ENCODE results near the gene STMND1. TPM values are rescaled to one million over a fixed set of nuclear protein-coding genes. Genes with fewer than 3 reads are reported as not detected.

Gene STMND1
- total and polyA plus RNA-seq, 4 experiments from 2014 or later = not detected

DNA sequence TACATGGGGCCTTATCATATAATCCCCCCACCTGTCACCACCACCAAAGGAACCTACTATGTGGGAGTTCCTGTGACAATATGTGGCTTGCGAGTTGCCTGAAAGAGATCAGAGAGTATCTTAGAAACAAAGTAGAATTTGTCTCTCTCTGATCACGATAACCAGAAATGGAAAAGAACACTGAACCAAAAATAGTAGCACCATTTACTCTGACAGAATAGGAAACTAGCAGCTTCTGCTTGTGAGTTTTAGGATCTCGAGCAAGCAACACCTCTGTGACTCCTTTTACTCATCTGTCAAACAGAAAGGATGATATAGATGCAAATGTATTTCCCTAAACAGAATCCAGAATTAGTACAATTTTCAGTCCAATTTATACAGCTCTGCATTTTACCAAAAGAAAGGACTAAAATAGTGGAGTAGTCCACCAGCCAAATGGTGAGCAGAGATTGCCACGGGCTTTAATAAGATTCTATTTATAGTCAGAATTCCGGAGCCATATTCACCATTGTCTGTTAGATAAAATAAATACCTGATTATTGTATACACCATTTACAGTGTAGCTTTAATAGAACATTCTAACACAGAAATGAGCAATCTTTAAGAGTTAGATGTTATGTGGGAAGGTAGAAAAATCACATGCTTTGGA, 19.9 kb upstream of the STMND1 start:
- Mint-ChIP-seq H3K4me1 (no peaks in the 10 kb centered on the region), H3K4me3 (no peak overlapping the region), H3K9me3 (peaks cover 0 to 4% (median 0%) of the 10 kb centered on the region in 8 donors), H3K27ac (no peak overlapping the region), H3K27me3 (peaks cover 6 to 17% of the 10 kb centered on the region in 2 donors), H3K36me3 (no peaks in the 10 kb centered on the region)
- H3K36me3 ChIP-seq (ENCODE audit: insufficient read depth, low read length) = no peaks in the 10 kb centered on the region
- ChIA-PET CTCF (ENCODE audit: partially characterized antibody) (no interaction called here), POLR2A (ENCODE audit: partially characterized antibody) (no interaction called here)
- no peaks in the 10 kb centered on the region for H3K27me3 ChIP-seq (ENCODE audit: insufficient read depth, low read length)
- H3K9me3 ChIP-seq (ENCODE audit: control insufficient read depth in 1 of 2, low read length in 2 of 2) = no peaks in the 10 kb centered on the region
- DNase-seq = no peak
- no peak overlapping the region for H3K4me3 ChIP-seq (ENCODE audit: low read length in 2 of 2)
- no peak overlapping the region for H3K27ac ChIP-seq (ENCODE audit: low read depth, low read length)
- intact Hi-C loops (cut with micrococcal nuclease) = no loop called here
- no peaks in the 10 kb centered on the region for H3K4me1 ChIP-seq (ENCODE audit: insufficient read depth, low read length)

DNA sequence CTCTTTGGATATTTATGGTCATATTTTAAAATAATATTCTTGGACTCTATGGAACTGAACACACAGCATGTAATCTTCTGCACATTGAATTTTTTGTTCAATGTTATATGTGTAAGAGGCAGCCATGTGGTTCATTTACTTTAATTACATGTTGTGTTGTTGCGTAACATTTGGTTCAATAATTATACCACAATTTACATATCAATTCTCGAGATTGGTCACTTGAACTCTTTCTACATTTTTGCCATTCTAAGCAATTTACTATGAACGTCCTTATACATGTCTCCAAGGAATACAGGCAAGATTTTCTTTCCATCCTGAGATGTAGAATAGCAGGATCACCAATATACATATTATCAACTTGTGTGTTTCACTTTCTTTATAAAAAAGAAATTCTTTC, 18.5 kb upstream of the STMND1 start:
- no peak overlapping the region for H3K27ac Mint-ChIP-seq
- H3K36me3 Mint-ChIP-seq = no peaks in the 10 kb centered on the region
- H3K9me3 Mint-ChIP-seq = peaks cover 0 to 4% (median 0%) of the 10 kb centered on the region in 8 donors
- H3K4me1 Mint-ChIP-seq = no peaks in the 10 kb centered on the region
- no peak for DNase-seq
- Histone ChIP-seq H3K4me3 (ENCODE audit: low read length in 2 of 2) (no peak overlapping the region), H3K4me1 (ENCODE audit: insufficient read depth, low read length) (no peaks in the 10 kb centered on the region), H3K36me3 (ENCODE audit: insufficient read depth, low read length) (no peaks in the 10 kb centered on the region), H3K27ac (ENCODE audit: low read depth, low read length) (no peak overlapping the region), H3K9me3 (ENCODE audit: control insufficient read depth in 1 of 2, low read length in 2 of 2) (no peaks in the 10 kb centered on the region), H3K27me3 (ENCODE audit: insufficient read depth, low read length) (peaks cover 6% of the 10 kb centered on the region)
- no peak overlapping the region for H3K4me3 Mint-ChIP-seq
- intact Hi-C loops (cut with micrococcal nuclease) = no loop called here
- CTCF ChIA-PET (ENCODE audit: partially characterized antibody) = no interaction called here
- H3K27me3 Mint-ChIP-seq = peaks cover 6 to 17% of the 10 kb centered on the region in 2 donors
- POLR2A ChIA-PET (ENCODE audit: partially characterized antibody) = no interaction called here

DNA sequence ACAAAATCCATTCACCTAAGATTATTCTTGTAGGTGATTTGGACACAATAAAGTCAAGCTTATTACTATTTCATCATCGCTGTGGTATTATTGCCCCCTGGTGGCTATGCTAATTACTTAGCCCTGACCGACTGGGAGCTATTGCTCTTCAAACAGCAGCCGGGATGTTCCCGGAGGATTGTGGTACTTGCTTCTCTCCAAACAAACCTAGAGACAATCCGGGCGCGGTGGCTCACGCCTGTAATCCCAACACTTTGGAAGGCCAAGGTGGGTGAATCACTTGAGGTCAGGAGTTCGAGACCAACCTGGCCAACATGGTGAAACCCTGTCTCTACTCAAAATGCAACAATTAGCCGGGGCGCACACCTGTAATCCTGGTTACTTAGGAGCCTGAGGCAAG, 15.4 kb upstream of the STMND1 start:
- Histone ChIP-seq H3K27me3 (ENCODE audit: insufficient read depth, low read length) (peaks cover 6% of the 10 kb centered on the region), H3K4me1 (ENCODE audit: insufficient read depth, low read length) (no peaks in the 10 kb centered on the region), H3K27ac (ENCODE audit: low read depth, low read length) (no peak overlapping the region), H3K36me3 (ENCODE audit: insufficient read depth, low read length) (no peaks in the 10 kb centered on the region), H3K4me3 (ENCODE audit: low read length in 2 of 2) (no peak overlapping the region), H3K9me3 (ENCODE audit: control insufficient read depth in 1 of 2, low read length in 2 of 2) (no peaks in the 10 kb centered on the region)
- no peaks in the 10 kb centered on the region for H3K36me3 Mint-ChIP-seq
- H3K4me3 Mint-ChIP-seq = no peak overlapping the region
- H3K9me3 Mint-ChIP-seq = peaks cover 0 to 11% (median 5%) of the 10 kb centered on the region in 8 donors
- intact Hi-C loops (cut with micrococcal nuclease) = loop anchor here (5.0 kb wide), 1 partner anchor 754 kb away; no protein-coding TSS in a partner anchor
- DNase-seq = peak in 4 of 5 donors; percentile 5 to 24 (median 10)
- POLR2A ChIA-PET (ENCODE audit: partially characterized antibody) = no interaction called here
- H3K4me1 Mint-ChIP-seq = no peaks in the 10 kb centered on the region
- H3K27me3 Mint-ChIP-seq = peaks cover 7 to 14% of the 10 kb centered on the region in 2 donors
- CTCF ChIA-PET (ENCODE audit: partially characterized antibody) = interaction anchor here (1.3 kb wide), 1 partner anchor 801 kb away, joined by 5 read pairs; no protein-coding TSS in a partner anchor
- H3K27ac Mint-ChIP-seq = no peak overlapping the region

DNA sequence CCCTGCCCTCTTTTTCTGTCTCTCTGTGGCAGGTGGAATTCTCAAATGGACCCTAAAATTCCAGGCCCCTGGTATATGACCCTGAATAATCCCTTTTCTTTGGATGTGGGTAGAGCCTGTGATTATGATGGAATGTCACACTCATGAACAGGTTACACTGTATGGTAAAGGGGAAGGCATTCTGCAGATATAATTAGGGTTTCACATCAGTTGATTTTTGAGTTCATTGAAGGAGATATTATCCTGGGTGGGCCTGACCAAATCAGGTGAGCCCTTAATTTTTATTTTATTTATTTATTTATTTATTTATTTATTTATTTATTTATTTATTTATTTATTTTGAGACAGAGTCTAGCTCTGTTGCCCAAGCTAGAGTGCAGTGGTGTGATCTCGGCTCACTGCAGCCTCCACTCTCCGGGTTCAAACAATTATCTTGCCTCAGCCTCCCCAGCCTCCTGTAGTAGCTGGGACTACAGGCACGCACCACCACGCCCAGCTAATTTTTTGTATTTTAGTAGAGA, 13.7 kb upstream of the STMND1 start:
- no peak for DNase-seq
- ChIA-PET CTCF (ENCODE audit: partially characterized antibody) (interaction anchor here (1.3 kb wide), 1 partner anchor 9 kb away, joined by 3 read pairs; no protein-coding TSS in a partner anchor), POLR2A (ENCODE audit: partially characterized antibody) (no interaction called here)
- Mint-ChIP-seq H3K4me3 (no peak overlapping the region), H3K4me1 (no peaks in the 10 kb centered on the region), H3K9me3 (peaks cover 0 to 11% (median 5%) of the 10 kb centered on the region in 8 donors), H3K27ac (no peak overlapping the region), H3K27me3 (peaks cover 18 to 19% of the 10 kb centered on the region in 2 donors), H3K36me3 (no peaks in the 10 kb centered on the region)
- no peaks in the 10 kb centered on the region for H3K36me3 ChIP-seq (ENCODE audit: insufficient read depth, low read length)
- H3K27me3 ChIP-seq (ENCODE audit: insufficient read depth, low read length) = peaks cover 6% of the 10 kb centered on the region
- H3K4me1 ChIP-seq (ENCODE audit: insufficient read depth, low read length) = no peaks in the 10 kb centered on the region
- H3K9me3 ChIP-seq (ENCODE audit: control insufficient read depth in 1 of 2, low read length in 2 of 2) = no peaks in the 10 kb centered on the region
- H3K27ac ChIP-seq (ENCODE audit: low read depth, low read length) = no peak overlapping the region
- no peak overlapping the region for H3K4me3 ChIP-seq (ENCODE audit: low read length in 2 of 2)
- intact Hi-C loops (cut with micrococcal nuclease) = loop anchor here (5.0 kb wide), 1 partner anchor 756 kb away; no protein-coding TSS in a partner anchor

DNA sequence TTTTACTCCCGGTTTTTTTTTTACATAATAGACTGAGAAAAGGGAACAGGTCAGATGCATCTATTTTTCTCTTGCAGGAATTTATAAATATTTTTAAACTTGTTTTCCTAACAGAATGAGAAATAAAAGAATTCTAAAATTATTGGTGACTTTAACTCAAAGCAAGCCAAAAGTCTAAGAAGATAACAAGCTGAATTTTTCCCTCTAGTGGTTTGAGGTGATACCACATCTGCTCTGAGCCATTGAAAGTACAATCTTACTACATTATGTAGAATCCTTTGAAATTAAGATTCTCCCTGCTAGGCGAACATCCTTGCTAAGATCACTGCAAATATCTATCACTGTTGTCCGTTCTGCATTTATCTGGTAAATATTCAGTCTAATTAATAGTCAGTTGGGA, 10.7 kb upstream of the STMND1 start:
- Histone ChIP-seq H3K27ac (ENCODE audit: low read depth, low read length) (no peak overlapping the region), H3K4me1 (ENCODE audit: insufficient read depth, low read length) (no peaks in the 10 kb centered on the region), H3K9me3 (ENCODE audit: control insufficient read depth in 1 of 2, low read length in 2 of 2) (no peaks in the 10 kb centered on the region), H3K27me3 (ENCODE audit: insufficient read depth, low read length) (peaks cover 6% of the 10 kb centered on the region), H3K4me3 (ENCODE audit: low read length in 2 of 2) (no peak overlapping the region), H3K36me3 (ENCODE audit: insufficient read depth, low read length) (no peaks in the 10 kb centered on the region)
- H3K4me1 Mint-ChIP-seq = no peaks in the 10 kb centered on the region
- peaks cover 12 to 14% of the 10 kb centered on the region in 2 donors for H3K27me3 Mint-ChIP-seq
- H3K36me3 Mint-ChIP-seq = no peaks in the 10 kb centered on the region
- no peak overlapping the region for H3K4me3 Mint-ChIP-seq
- POLR2A ChIA-PET (ENCODE audit: partially characterized antibody) = no interaction called here
- peaks cover 0 to 11% (median 5%) of the 10 kb centered on the region in 8 donors for H3K9me3 Mint-ChIP-seq
- no peak overlapping the region for H3K27ac Mint-ChIP-seq
- intact Hi-C loops (cut with micrococcal nuclease) = no loop called here
- no peak for DNase-seq
- CTCF ChIA-PET (ENCODE audit: partially characterized antibody) = interaction anchor here (1.2 kb wide), 1 partner anchor 15 kb away, joined by 3 read pairs; no protein-coding TSS in a partner anchor

DNA sequence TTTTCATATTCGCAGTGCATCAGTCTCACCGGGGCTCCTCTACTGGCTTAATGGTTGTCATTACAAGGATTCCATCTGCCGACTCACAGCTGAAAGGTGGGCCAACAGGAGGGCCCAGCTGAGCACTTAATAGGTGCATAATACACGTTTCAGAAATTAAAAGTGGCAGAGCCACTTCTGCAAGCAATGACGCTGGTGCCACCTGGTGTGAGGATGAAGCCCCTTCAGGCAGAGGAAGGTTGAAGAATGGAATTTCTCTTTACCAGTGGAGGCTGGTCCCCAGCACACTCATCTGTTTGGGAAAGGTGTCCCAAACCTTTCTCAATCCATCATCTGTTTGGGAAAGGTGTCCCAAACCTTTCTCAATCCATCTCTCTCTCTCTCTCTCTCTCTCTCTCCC, 8.2 kb upstream of the STMND1 start:
- H3K4me1 Mint-ChIP-seq = no peaks in the 10 kb centered on the region
- peaks cover 0 to 11% (median 5%) of the 10 kb centered on the region in 8 donors for H3K9me3 Mint-ChIP-seq
- no peak overlapping the region for H3K4me3 Mint-ChIP-seq
- intact Hi-C loops (cut with micrococcal nuclease) = no loop called here
- Histone ChIP-seq H3K36me3 (ENCODE audit: insufficient read depth, low read length) (no peaks in the 10 kb centered on the region), H3K4me3 (ENCODE audit: low read length in 2 of 2) (no peak overlapping the region), H3K9me3 (ENCODE audit: control insufficient read depth in 1 of 2, low read length in 2 of 2) (no peaks in the 10 kb centered on the region), H3K4me1 (ENCODE audit: insufficient read depth, low read length) (no peaks in the 10 kb centered on the region), H3K27ac (ENCODE audit: low read depth, low read length) (no peak overlapping the region), H3K27me3 (ENCODE audit: insufficient read depth, low read length) (no peaks in the 10 kb centered on the region)
- ChIA-PET POLR2A (ENCODE audit: partially characterized antibody) (no interaction called here), CTCF (ENCODE audit: partially characterized antibody) (no interaction called here)
- no peaks in the 10 kb centered on the region for H3K36me3 Mint-ChIP-seq
- H3K27me3 Mint-ChIP-seq = peaks cover 20 to 21% of the 10 kb centered on the region in 2 donors
- DNase-seq = no peak
- no peak overlapping the region for H3K27ac Mint-ChIP-seq

DNA sequence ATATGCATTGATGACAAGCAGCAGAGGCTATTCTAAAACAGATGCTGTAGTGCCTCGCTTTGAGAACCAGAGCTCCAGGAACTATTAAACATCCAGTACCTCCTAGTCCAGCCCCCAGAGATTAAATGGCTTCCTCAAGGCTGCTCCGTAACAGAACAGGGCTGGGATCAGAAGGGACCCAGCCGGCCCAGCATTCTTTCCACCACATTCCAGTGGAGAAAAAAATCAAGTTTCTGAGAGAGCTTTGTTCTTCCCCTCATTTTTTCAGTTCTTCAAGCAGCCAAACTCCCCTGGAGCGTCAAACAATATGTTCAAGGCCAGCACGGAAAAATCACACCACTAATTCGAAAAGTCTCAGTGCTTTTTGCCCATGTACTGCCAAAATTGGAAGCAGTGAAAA, 5.8 kb upstream of the STMND1 start:
- intact Hi-C loops (cut with micrococcal nuclease) = no loop called here
- Histone ChIP-seq H3K9me3 (ENCODE audit: control insufficient read depth in 1 of 2, low read length in 2 of 2) (no peaks in the 10 kb centered on the region), H3K36me3 (ENCODE audit: insufficient read depth, low read length) (no peaks in the 10 kb centered on the region), H3K4me3 (ENCODE audit: low read length in 2 of 2) (no peak overlapping the region), H3K27me3 (ENCODE audit: insufficient read depth, low read length) (peaks cover 9% of the 10 kb centered on the region), H3K4me1 (ENCODE audit: insufficient read depth, low read length) (no peaks in the 10 kb centered on the region), H3K27ac (ENCODE audit: low read depth, low read length) (no peak overlapping the region)
- Mint-ChIP-seq H3K9me3 (no peaks in the 10 kb centered on the region), H3K4me1 (peaks cover 0 to 2% (median 0%) of the 10 kb centered on the region in 4 donors), H3K4me3 (no peak overlapping the region), H3K27ac (no peak overlapping the region), H3K36me3 (no peaks in the 10 kb centered on the region), H3K27me3 (peaks cover 21 to 35% of the 10 kb centered on the region in 2 donors)
- POLR2A ChIA-PET (ENCODE audit: partially characterized antibody) = no interaction called here
- no peak for DNase-seq
- CTCF ChIA-PET (ENCODE audit: partially characterized antibody) = no interaction called here

All from CD4-positive, alpha-beta memory T cell (primary cell).